SU-DHL-6 (cell line): Measurements from ENCODE around the gene GMDS.

Source experiments
- EZH2phosphoT487 ChIP-seq: fragments of 200-600 bp; sonication (generic), shearing (Covaris generic); conservative IDR thresholded peaks from 2 replicates; pipeline ENCODE4 v1.6.1; 2018; ENCODE audit warnings: mild to moderate bottlenecking, antibody characterized with exemption, low read length, moderate library complexity, mixed read lengths
- TF ChIP-seq, protein P1 (sequence below): fragments of 200-600 bp; sonication (generic); IDR thresholded peaks from one replicate; pipeline ENCODE4 v1.5.1; 2017; ENCODE audit warnings: antibody characterized with exemption, mild to moderate bottlenecking, low read length, moderate library complexity; ENCODE audit not compliant: insufficient read depth, poor library complexity, severe bottlenecking

DNA sequence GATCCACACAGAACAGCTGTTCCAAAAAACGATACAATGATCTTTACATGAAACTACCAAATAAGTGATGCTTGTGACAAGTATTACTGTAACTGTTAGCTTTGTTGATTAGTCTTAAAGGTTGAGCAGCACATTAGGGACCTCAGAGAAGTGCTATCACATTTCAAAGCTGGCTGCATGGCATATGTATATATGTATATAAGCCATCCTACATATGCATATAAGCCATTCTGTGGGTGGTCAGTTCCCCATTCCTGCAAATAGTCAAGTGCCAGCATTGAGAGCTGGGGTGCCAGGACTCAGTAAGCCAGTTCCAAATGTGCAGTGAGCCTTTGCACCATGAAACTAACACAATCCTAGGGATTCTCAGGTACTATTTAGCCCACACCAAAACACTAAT, 339.4 kb downstream of the GMDS start:
- TF ChIP-seq, protein P1, sequence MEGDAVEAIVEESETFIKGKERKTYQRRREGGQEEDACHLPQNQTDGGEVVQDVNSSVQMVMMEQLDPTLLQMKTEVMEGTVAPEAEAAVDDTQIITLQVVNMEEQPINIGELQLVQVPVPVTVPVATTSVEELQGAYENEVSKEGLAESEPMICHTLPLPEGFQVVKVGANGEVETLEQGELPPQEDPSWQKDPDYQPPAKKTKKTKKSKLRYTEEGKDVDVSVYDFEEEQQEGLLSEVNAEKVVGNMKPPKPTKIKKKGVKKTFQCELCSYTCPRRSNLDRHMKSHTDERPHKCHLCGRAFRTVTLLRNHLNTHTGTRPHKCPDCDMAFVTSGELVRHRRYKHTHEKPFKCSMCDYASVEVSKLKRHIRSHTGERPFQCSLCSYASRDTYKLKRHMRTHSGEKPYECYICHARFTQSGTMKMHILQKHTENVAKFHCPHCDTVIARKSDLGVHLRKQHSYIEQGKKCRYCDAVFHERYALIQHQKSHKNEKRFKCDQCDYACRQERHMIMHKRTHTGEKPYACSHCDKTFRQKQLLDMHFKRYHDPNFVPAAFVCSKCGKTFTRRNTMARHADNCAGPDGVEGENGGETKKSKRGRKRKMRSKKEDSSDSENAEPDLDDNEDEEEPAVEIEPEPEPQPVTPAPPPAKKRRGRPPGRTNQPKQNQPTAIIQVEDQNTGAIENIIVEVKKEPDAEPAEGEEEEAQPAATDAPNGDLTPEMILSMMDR: no peak
- TF ChIP-seq EZH2phosphoT487: no peak
